ENCODE measurements around the gene METTL16.
A peak's percentile ranks its signal among the peaks of the same experiment; 100 is the strongest.

METTL16 gene

DNA sequence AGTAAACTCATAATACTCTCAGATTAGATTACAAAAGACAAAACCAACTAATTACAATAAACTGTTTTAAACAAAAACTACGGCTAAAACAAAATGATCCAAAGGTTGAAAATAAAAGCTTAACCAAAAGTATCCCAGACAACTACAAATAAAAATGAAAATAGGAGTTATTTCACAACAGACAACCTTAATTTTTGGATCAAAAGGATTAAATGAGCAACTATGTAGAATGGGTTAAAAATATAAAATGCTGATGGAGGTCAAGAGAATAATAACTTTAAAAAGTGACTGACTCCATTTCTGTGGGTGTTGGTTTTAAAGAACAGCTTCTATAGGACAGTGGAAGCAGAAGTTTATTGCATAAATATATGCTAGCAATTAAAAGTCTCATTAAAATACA lies 28.6 kb downstream of the METTL16 start:
- Mint-ChIP-seq H3K27ac (no peak overlapping the region), H3K4me1 (ENCODE audit: low read depth) (peaks cover 23% of the 10 kb centered on the region)

DNA sequence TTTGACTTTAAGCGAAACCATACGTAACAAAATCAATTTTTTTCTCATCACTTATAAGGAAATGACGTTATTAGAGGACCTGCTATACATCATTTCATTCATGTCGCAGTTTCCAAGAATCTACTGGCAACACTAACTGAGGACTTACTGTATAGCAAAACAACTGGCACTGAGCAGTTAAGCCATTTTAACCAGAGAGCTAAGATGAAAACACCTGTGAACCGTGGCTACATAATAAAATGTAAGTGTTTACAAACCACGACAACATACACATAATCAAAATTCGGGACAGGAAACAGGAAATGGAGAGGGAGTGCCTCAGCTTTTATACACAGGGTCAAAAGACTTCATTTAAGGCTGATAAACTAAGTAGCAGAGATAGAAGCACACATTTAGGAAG lies 29.5 kb downstream of the METTL16 start:
- Mint-ChIP-seq H3K9me3 (no peaks in the 10 kb centered on the region), H3K36me3 (ENCODE audit: low read depth) (peaks cover 26% of the 10 kb centered on the region), H3K27ac (no peak overlapping the region), H3K4me1 (ENCODE audit: low read depth) (peaks cover 23% of the 10 kb centered on the region), H3K4me3 (no peak overlapping the region), H3K27me3 (no peaks in the 10 kb centered on the region)

More for the DNA sequence above, 28.6 kb downstream of the METTL16 start:
- peaks cover 20% of the 10 kb centered on the region for H3K36me3 Mint-ChIP-seq (ENCODE audit: low read depth)
- H3K9me3 Mint-ChIP-seq, result no peaks in the 10 kb centered on the region
- no peaks in the 10 kb centered on the region for H3K27me3 Mint-ChIP-seq
- no peak overlapping the region for H3K4me3 Mint-ChIP-seq

- peaks cover 22% of the 10 kb centered on the region for H3K36me3 Mint-ChIP-seq (ENCODE audit: low read depth)
- peaks cover 23% of the 10 kb centered on the region for H3K4me1 Mint-ChIP-seq (ENCODE audit: low read depth)
- no peak overlapping the region for H3K27ac Mint-ChIP-seq
- no peak overlapping the region for H3K4me3 Mint-ChIP-seq
- H3K9me3 Mint-ChIP-seq, result no peaks in the 10 kb centered on the region
- no peaks in the 10 kb centered on the region for H3K27me3 Mint-ChIP-seq
Measured at GRCh38 chr17:2481760-2482159, 29.9 kb downstream of the METTL16 start.

GRCh38 chr17:2478458-2478857 lies 33.2 kb downstream of the METTL16 start:
- Mint-ChIP-seq H3K4me3 (no peak overlapping the region), H3K4me1 (ENCODE audit: low read depth) (peaks cover 19% of the 10 kb centered on the region), H3K36me3 (ENCODE audit: low read depth) (peaks cover 38% of the 10 kb centered on the region), H3K27ac (no peak overlapping the region), H3K27me3 (no peaks in the 10 kb centered on the region), H3K9me3 (no peaks in the 10 kb centered on the region)

DNA sequence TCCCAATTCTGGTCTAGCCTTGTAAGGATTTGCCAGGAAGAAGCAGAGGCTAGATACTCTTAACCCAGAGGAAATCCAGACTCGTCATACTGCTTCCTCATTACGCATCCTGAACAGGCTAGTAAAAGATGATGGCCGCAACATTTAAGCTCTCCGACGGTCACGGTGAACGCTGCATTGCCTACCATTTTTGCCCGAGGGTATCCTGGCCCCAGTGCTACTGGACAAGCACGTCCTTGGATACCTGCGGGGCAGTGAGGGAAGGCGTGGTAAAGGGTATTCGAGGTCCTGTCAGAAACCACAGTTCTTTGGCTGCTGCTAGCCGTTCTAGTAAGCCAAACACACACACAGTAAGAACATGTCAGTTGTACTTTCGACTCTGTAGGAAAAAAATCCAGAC lies 36.6 kb downstream of the METTL16 start:
- Mint-ChIP-seq H3K27me3 (no peaks in the 10 kb centered on the region), H3K4me1 (ENCODE audit: low read depth) (no peaks in the 10 kb centered on the region), H3K9me3 (no peaks in the 10 kb centered on the region), H3K4me3 (no peak overlapping the region), H3K36me3 (ENCODE audit: low read depth) (peaks cover 50% of the 10 kb centered on the region), H3K27ac (no peak overlapping the region)

DNA sequence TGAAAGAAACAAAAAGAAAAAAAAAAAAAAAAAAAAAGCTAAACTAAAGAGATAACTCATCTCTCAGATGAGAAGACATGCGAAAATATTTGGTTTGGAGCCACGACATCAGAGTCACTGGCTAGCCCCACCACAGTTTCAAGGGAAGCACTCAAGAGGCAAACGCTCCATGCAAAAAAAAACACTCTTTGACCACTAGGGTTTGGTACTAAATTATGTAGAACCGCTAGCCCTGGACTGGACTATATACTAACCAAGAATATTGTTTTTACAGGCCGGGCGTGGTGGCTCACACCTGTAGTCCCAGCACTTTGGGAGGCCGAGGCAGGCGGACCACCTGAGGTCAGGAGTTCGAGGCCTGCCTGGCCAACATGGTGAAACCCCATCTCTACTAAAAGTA lies 37.3 kb downstream of the METTL16 start:
- no peak overlapping the region for H3K27ac Mint-ChIP-seq
- no peak overlapping the region for H3K4me3 Mint-ChIP-seq
- peaks cover 56% of the 10 kb centered on the region for H3K36me3 Mint-ChIP-seq (ENCODE audit: low read depth)
- no peaks in the 10 kb centered on the region for H3K4me1 Mint-ChIP-seq (ENCODE audit: low read depth)
- no peaks in the 10 kb centered on the region for H3K27me3 Mint-ChIP-seq
- H3K9me3 Mint-ChIP-seq, result no peaks in the 10 kb centered on the region

DNA sequence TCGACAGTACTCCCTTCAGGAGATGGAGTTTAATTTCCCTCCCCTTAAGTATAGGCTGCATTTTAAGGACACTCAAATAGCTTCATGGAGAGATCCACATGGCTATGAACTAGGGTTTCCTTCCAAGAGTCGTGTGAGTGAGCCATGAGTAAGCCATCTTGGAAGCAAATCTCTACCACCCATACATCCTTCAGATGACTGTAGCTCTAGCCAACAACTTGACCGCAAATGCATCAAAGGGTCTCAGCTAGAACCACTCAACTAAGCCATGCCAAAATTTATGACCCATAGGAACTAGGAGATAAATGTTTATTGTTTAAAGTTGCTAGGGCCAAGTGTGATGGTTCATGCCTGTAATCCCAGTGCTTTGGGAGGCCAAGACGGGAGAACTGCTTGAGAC lies 43.4 kb downstream of the METTL16 start:
- Mint-ChIP-seq H3K9me3 (no peaks in the 10 kb centered on the region), H3K4me1 (ENCODE audit: low read depth) (no peaks in the 10 kb centered on the region), H3K36me3 (ENCODE audit: low read depth) (peaks cover 53% of the 10 kb centered on the region), H3K27ac (no peak overlapping the region), H3K27me3 (no peaks in the 10 kb centered on the region), H3K4me3 (no peak overlapping the region)

DNA sequence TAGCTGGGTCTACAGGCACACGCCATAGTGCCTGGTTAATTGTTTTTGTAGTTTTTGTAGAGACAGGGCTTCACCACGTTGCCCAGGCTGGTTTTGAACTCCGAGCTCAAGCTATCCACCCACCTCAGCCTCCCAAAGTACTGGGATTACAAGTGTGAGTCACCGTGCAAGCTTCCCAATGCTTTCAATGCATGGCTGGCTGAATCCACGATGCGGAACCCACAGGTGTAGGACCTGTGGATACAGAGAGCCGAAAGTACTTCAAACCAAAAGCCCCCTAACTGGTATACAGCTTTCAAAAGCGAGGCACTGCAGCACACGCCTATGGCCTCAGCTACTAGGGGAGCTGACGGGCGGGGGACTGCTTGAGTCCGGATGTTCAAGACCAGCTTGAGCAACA lies 44.8 kb downstream of the METTL16 start:
- Mint-ChIP-seq H3K9me3 (no peaks in the 10 kb centered on the region), H3K36me3 (ENCODE audit: low read depth) (peaks cover 59% of the 10 kb centered on the region), H3K4me3 (no peak overlapping the region), H3K4me1 (ENCODE audit: low read depth) (no peaks in the 10 kb centered on the region), H3K27me3 (no peaks in the 10 kb centered on the region), H3K27ac (no peak overlapping the region)

DNA sequence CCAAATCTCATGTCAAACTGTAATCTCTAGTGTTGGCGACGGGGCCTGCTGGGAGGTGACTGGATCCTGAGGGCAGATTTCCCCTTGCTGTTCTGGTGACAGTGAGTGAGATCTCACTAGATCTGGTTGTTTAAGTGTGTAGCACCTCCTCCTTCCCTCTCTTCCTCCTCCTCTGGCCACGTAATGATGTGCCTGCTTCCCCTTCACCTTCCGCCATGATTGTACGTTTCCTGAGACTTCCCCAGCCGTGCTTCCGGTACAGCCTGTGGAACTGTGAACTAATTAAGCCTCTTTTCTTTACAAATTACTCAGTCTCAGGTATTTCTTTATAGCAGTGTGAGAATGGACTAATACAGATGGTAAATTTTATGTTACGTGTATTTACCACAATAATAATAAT lies 49.2 kb downstream of the METTL16 start:
- Mint-ChIP-seq H3K36me3 (ENCODE audit: low read depth) (peaks cover 58% of the 10 kb centered on the region), H3K4me3 (no peak overlapping the region), H3K27me3 (no peaks in the 10 kb centered on the region), H3K27ac (no peak overlapping the region), H3K4me1 (ENCODE audit: low read depth) (no peaks in the 10 kb centered on the region), H3K9me3 (no peaks in the 10 kb centered on the region)

DNA sequence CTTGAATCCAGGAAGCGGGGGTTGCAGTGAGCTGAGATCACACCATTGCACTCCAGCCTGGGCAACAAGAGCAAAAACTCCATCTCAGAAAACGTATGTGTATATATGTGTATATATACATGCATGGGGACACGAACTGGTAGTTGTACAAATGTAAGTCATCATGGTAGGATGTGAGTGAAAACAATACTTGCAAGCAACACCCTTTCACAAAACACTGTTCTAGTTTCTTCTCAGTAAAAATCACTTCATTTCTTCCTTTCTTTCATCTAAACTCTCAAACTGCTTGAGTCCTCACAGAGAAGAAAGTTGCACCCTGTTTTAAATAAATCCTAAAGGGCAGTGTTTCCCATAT lies 51.8 kb downstream of the METTL16 start:
- no peaks in the 10 kb centered on the region for H3K27me3 Mint-ChIP-seq
- no peak overlapping the region for H3K27ac Mint-ChIP-seq
- peaks cover 57% of the 10 kb centered on the region for H3K36me3 Mint-ChIP-seq (ENCODE audit: low read depth)
- H3K9me3 Mint-ChIP-seq, result no peaks in the 10 kb centered on the region
- H3K4me3 Mint-ChIP-seq, result no peak overlapping the region
- H3K4me1 Mint-ChIP-seq (ENCODE audit: low read depth), result no peaks in the 10 kb centered on the region

DNA sequence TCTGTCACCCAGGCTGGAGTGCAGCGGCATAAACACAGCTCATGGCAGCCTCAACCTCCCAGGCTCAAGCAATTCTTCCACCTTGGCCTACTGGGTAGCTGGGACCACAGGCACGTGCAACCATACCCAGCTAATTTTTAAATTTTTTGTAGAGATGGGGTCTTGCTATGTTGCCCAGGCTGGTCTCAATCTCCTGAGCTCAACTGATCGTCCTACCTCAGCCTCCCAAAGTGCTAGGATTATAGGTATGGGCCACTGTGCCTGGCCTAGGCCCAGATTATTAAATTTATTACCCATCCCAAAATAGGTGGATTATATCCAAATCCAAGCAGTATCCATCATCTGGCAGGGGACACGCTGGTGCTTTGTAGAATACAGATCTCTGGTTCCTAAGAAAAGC lies 53.8 kb downstream of the METTL16 start:
- Mint-ChIP-seq H3K27me3 (no peaks in the 10 kb centered on the region), H3K36me3 (ENCODE audit: low read depth) (peaks cover 53% of the 10 kb centered on the region), H3K4me1 (ENCODE audit: low read depth) (peaks cover 13% of the 10 kb centered on the region), H3K9me3 (no peaks in the 10 kb centered on the region), H3K4me3 (no peak overlapping the region), H3K27ac (no peak overlapping the region)

DNA sequence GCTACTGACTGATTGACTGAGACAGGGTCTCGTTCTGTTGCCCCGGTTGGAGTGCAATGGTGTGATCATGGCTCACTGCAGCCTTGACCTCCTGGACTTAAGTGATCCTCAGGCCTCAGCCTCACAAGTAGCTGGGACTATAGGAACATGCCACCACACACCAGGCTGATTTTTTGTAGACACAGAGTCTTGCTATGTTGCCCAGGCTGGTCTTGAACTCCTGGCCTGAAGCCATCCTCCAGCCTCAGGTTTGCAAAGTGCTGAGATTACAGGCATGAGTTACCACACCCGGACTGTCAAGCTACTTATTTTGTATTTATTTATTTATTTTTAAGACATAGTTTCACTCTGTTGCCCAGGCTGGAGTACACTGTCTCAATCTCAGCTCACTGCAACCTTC lies 55.2 kb downstream of the METTL16 start:
- no peaks in the 10 kb centered on the region for H3K9me3 Mint-ChIP-seq
- no peak overlapping the region for H3K4me3 Mint-ChIP-seq
- H3K27ac Mint-ChIP-seq, result no peak overlapping the region
- H3K36me3 Mint-ChIP-seq (ENCODE audit: low read depth), result peaks cover 54% of the 10 kb centered on the region
- no peaks in the 10 kb centered on the region for H3K27me3 Mint-ChIP-seq
- peaks cover 15% of the 10 kb centered on the region for H3K4me1 Mint-ChIP-seq (ENCODE audit: low read depth)

GRCh38 chr17:2455956-2456355 lies 55.7 kb downstream of the METTL16 start:
- Mint-ChIP-seq H3K4me1 (ENCODE audit: low read depth) (peaks cover 15% of the 10 kb centered on the region), H3K27me3 (no peaks in the 10 kb centered on the region), H3K36me3 (ENCODE audit: low read depth) (peaks cover 52% of the 10 kb centered on the region), H3K9me3 (no peaks in the 10 kb centered on the region), H3K4me3 (no peak overlapping the region), H3K27ac (no peak overlapping the region)

DNA sequence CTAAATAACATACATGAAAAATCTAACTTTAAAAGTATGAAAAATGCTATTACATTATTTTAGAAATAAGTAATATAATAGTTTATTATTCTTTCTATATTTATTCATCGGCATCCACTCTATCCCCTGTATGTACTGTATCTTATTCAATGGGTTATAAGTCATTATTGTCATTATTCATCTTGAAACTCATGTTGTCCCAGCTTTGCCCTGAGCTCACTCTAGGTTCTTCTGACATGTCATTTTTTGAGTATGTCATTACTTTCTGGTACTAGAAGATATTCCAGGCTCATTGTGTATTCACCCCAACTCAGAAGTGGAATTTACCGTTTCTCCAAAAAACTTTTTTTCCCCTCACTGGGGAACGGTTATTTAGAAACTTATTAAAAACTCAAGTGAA lies 57.8 kb downstream of the METTL16 start:
- peaks cover 54% of the 10 kb centered on the region for H3K36me3 Mint-ChIP-seq (ENCODE audit: low read depth)
- peaks cover 15% of the 10 kb centered on the region for H3K4me1 Mint-ChIP-seq (ENCODE audit: low read depth)
- H3K4me3 Mint-ChIP-seq, result no peak overlapping the region
- no peak overlapping the region for H3K27ac Mint-ChIP-seq
- H3K27me3 Mint-ChIP-seq, result no peaks in the 10 kb centered on the region
- H3K9me3 Mint-ChIP-seq, result no peaks in the 10 kb centered on the region

- peaks cover 15% of the 10 kb centered on the region for H3K4me1 Mint-ChIP-seq (ENCODE audit: low read depth)
- H3K36me3 Mint-ChIP-seq (ENCODE audit: low read depth), result peaks cover 51% of the 10 kb centered on the region
- H3K4me3 Mint-ChIP-seq, result no peak overlapping the region
- H3K27me3 Mint-ChIP-seq, result no peaks in the 10 kb centered on the region
- H3K9me3 Mint-ChIP-seq, result no peaks in the 10 kb centered on the region
- H3K27ac Mint-ChIP-seq, result peak overlapping the region; percentile 76
Measured at GRCh38 chr17:2453325-2453724, 58.4 kb downstream of the METTL16 start.

DNA sequence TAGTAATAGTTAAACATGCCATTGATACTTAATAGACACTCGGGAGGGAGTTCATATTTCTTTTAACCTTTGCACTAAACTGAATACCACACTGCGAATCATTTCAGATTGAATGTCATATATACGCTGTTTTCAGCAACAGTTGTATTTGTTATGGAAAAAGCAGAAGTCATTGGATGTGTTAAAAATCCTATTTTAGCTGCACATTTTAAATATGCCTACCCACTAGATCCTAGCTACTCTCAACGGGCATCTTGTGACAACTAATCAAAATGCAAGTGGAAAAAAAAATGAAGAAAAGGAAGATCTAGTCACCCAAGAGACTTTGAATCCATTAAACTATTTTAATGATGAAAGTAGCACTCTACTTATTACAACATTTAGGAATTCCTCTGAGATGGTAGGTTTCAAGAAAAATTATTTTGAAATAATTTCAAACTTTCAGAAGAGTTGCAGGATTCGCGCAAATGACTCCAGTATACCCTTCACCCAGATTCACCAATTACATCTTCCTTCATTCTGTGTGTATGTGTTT lies 59.4 kb downstream of the METTL16 start:
- H3K9me3 Mint-ChIP-seq, result no peaks in the 10 kb centered on the region
- no peaks in the 10 kb centered on the region for H3K27me3 Mint-ChIP-seq
- peaks cover 15% of the 10 kb centered on the region for H3K4me1 Mint-ChIP-seq (ENCODE audit: low read depth)
- no peak overlapping the region for H3K27ac Mint-ChIP-seq
- peaks cover 42% of the 10 kb centered on the region for H3K36me3 Mint-ChIP-seq (ENCODE audit: low read depth)
- no peak overlapping the region for H3K4me3 Mint-ChIP-seq

All from stimulated activated naive CD8-positive, alpha-beta T cell treated with anti-CD3 and anti-CD28 coated beads, Interleukin-15, Interleukin-2, amounts not matched to agents 100 ng/mL and 50 ng/mL, for 24 hours (primary cell).